Measurements from ENCODE around the gene OR4E2.

The OR4E2 gene

DNA sequence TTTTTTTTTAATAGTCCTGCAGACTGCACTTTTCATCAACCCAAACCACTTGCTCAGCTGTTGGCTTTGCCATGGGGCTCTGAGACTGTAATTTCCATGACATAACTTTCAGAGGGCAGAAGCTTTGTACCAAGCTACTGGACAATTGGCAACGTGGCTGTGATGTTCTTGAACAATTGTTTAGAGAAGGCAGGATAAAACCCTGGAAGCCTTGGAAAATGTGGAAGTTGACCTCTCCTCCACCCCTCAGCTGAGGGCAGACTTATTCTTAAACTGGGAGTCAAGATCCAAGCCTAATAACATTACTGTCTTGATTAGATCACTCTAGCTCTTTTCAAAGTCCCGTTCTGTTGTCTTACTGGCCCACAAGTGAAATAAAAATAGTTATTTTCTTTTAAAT is 17.7 kb downstream of the OR4E2 start:
- no peaks in the 10 kb centered on the region for H3K27me3 ChIP-seq (ENCODE audit: insufficient read depth, poor library complexity, severe bottlenecking)

DNA sequence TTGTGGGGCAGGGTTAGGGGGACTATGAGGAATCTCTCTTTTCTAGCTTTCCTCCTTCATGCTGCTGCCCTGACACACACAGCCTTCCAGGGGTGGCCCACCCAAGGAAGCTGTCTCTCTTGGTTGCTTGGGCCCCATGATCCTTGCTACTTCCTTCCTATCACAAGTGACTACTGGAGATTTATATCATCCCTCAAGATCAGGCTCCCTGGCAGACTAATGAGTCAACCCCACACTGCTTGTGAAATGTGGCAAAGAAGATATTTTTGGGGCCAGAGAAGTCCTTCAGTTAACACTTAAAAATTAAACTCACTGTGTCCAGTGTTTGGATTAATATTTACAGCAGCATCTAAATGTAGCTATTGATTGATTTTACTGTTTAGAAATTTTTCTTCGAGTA is 18.5 kb downstream of the OR4E2 start:
- DNase-seq (ENCODE audit: low read depth in 1 of 2, low spot score in 1 of 2) = no peak
- no peaks in the 10 kb centered on the region for H3K27me3 ChIP-seq (ENCODE audit: insufficient read depth, poor library complexity, severe bottlenecking)
- no peak overlapping the region for H3K4me3 ChIP-seq (replicated peaks; ENCODE audit: insufficient read depth, low read length)
- TF ChIP-seq GABPA (IDR thresholded peaks at IDR 0.05; ENCODE audit: low read depth) (no peak), POLR2AphosphoS5 (IDR thresholded peaks at IDR 0.05; ENCODE audit: low read depth) (no peak), SPI1 (IDR thresholded peaks at IDR 0.05; ENCODE audit: borderline replicate concordance, low read depth) (no peak)
- TF ChIP-seq, protein P1, sequence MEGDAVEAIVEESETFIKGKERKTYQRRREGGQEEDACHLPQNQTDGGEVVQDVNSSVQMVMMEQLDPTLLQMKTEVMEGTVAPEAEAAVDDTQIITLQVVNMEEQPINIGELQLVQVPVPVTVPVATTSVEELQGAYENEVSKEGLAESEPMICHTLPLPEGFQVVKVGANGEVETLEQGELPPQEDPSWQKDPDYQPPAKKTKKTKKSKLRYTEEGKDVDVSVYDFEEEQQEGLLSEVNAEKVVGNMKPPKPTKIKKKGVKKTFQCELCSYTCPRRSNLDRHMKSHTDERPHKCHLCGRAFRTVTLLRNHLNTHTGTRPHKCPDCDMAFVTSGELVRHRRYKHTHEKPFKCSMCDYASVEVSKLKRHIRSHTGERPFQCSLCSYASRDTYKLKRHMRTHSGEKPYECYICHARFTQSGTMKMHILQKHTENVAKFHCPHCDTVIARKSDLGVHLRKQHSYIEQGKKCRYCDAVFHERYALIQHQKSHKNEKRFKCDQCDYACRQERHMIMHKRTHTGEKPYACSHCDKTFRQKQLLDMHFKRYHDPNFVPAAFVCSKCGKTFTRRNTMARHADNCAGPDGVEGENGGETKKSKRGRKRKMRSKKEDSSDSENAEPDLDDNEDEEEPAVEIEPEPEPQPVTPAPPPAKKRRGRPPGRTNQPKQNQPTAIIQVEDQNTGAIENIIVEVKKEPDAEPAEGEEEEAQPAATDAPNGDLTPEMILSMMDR (IDR thresholded peaks at IDR 0.05; ENCODE audit: insufficient read depth, low read length) = no peak
- TF ChIP-seq, protein P2, sequence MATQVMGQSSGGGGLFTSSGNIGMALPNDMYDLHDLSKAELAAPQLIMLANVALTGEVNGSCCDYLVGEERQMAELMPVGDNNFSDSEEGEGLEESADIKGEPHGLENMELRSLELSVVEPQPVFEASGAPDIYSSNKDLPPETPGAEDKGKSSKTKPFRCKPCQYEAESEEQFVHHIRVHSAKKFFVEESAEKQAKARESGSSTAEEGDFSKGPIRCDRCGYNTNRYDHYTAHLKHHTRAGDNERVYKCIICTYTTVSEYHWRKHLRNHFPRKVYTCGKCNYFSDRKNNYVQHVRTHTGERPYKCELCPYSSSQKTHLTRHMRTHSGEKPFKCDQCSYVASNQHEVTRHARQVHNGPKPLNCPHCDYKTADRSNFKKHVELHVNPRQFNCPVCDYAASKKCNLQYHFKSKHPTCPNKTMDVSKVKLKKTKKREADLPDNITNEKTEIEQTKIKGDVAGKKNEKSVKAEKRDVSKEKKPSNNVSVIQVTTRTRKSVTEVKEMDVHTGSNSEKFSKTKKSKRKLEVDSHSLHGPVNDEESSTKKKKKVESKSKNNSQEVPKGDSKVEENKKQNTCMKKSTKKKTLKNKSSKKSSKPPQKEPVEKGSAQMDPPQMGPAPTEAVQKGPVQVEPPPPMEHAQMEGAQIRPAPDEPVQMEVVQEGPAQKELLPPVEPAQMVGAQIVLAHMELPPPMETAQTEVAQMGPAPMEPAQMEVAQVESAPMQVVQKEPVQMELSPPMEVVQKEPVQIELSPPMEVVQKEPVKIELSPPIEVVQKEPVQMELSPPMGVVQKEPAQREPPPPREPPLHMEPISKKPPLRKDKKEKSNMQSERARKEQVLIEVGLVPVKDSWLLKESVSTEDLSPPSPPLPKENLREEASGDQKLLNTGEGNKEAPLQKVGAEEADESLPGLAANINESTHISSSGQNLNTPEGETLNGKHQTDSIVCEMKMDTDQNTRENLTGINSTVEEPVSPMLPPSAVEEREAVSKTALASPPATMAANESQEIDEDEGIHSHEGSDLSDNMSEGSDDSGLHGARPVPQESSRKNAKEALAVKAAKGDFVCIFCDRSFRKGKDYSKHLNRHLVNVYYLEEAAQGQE (IDR thresholded peaks at IDR 0.05; ENCODE audit: insufficient replicate concordance, low read depth) = no peak
- no peak overlapping the region for H3K27ac ChIP-seq (replicated peaks)

More for the DNA sequence above, 17.7 kb downstream of the OR4E2 start:
- TF ChIP-seq POLR2AphosphoS5 (IDR thresholded peaks at IDR 0.05; ENCODE audit: low read depth) (no peak), SPI1 (IDR thresholded peaks at IDR 0.05; ENCODE audit: borderline replicate concordance, low read depth) (no peak), GABPA (IDR thresholded peaks at IDR 0.05; ENCODE audit: low read depth) (no peak)
- TF ChIP-seq, protein P2 (IDR thresholded peaks at IDR 0.05; ENCODE audit: insufficient replicate concordance, low read depth) = no peak
- TF ChIP-seq, protein P1 (IDR thresholded peaks at IDR 0.05; ENCODE audit: insufficient read depth, low read length) = no peak
- no peak for DNase-seq (ENCODE audit: low read depth in 1 of 2, low spot score in 1 of 2)
- no peak overlapping the region for H3K4me3 ChIP-seq (replicated peaks; ENCODE audit: insufficient read depth, low read length)
- H3K27ac ChIP-seq (replicated peaks) = no peak overlapping the region

DNA sequence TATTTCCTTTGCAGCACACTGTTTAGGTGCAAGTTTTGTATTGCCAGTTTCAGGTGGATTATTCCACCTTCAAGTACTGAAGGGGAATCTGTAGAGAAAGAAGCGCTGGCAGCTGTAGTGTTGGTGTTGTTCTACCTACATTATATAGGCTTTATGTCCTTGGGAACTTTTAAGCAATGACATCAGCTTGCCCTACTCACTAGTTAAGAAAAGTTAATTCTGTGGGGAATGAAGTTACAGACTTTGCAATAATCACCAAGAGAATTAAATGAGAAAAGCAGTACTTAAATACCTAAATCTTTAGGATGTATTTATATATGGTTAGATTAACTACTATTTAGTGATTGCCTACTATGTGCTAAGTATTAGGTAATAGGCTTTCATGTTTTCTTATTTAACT is 20.1 kb downstream of the OR4E2 start, which contains the start of gene OR4E1:
Gene OR4E1 (minus strand): TSS at position 101 of the 400 bp plus-strand sequence. CDS start 2,883 bp downstream, outside the sequence.
- H3K27ac ChIP-seq (replicated peaks) = no peak within 1 kb of the TSS
- DNase-seq (ENCODE audit: low read depth in 1 of 2, low spot score in 1 of 2) = no peak
- no peak within 1 kb of the TSS for H3K4me3 ChIP-seq (replicated peaks; ENCODE audit: insufficient read depth, low read length)
- TF ChIP-seq POLR2AphosphoS5 (IDR thresholded peaks at IDR 0.05; ENCODE audit: low read depth) (no peak), SPI1 (IDR thresholded peaks at IDR 0.05; ENCODE audit: borderline replicate concordance, low read depth) (no peak), GABPA (IDR thresholded peaks at IDR 0.05; ENCODE audit: low read depth) (no peak)
- TF ChIP-seq, protein P1 (IDR thresholded peaks at IDR 0.05; ENCODE audit: insufficient read depth, low read length) = no peak
- TF ChIP-seq, protein P2 (IDR thresholded peaks at IDR 0.05; ENCODE audit: insufficient replicate concordance, low read depth) = no peak
- H3K27me3 ChIP-seq (ENCODE audit: insufficient read depth, poor library complexity, severe bottlenecking) = peaks cover 5% of the 10 kb centered on the region

All from HL-60 (cell line).